ENCODE measurements around the gene TSPEAR. TPM values are rescaled to one million over a fixed set of nuclear protein-coding genes. Genes with fewer than 3 reads are reported as not detected.
A peak's percentile ranks its signal among the peaks of the same experiment; 100 is the strongest.
"Not testable (repeated sequence)": the region's sequence is repeated elsewhere in the genome, so short reads cannot be mapped to it uniquely, and the experiment has no call there.

The TSPEAR gene
- total RNA-seq, 1 donor from 2014 or later, result not detected

- DNase-seq (ENCODE audit: low read depth), result no peak
Observed at GRCh38 chr21:44603911-44604310, 107.5 kb downstream of the TSPEAR start.

- DNase-seq (ENCODE audit: low read depth), result no peak
Observed at GRCh38 chr21:44603109-44603875, 108.1 kb downstream of the TSPEAR start.

- no peak for DNase-seq (ENCODE audit: low read depth)
Observed at GRCh38 chr21:44602463-44602850, 108.9 kb downstream of the TSPEAR start.

GRCh38 chr21:44601596-44602462 is 109.5 kb downstream of the TSPEAR start:
- DNase-seq (ENCODE audit: low read depth), result no peak

- DNase-seq (ENCODE audit: low read depth), result not testable (repeated sequence)
Observed at GRCh38 chr21:44601091-44601490, 110.3 kb downstream of the TSPEAR start.

GRCh38 chr21:44600118-44600978 is 111.0 kb downstream of the TSPEAR start, which contains the start of gene KRTAP10-7:
Gene KRTAP10-7, plus strand, starts transcription at chr21:44600597. Its CDS starts 25 bp downstream, at chr21:44600622.
- not testable (repeated sequence) for DNase-seq (ENCODE audit: low read depth)

GRCh38 chr21:44599264-44600029 is 111.9 kb downstream of the TSPEAR start:
- DNase-seq (ENCODE audit: low read depth), result no peak

- DNase-seq (ENCODE audit: low read depth), result no peak
Observed at GRCh38 chr21:44598061-44598460, 113.3 kb downstream of the TSPEAR start.

- DNase-seq (ENCODE audit: low read depth), result peak; percentile 9
Observed at GRCh38 chr21:44596068-44596725, 115.2 kb downstream of the TSPEAR start.

GRCh38 chr21:44595524-44595923 is 115.8 kb downstream of the TSPEAR start:
- no peak for DNase-seq (ENCODE audit: low read depth)

- no peak for DNase-seq (ENCODE audit: low read depth)
Observed at GRCh38 chr21:44594406-44594916, 116.9 kb downstream of the TSPEAR start.

GRCh38 chr21:44593598-44594405 is 117.6 kb downstream of the TSPEAR start:
- DNase-seq (ENCODE audit: low read depth), result no peak

GRCh38 chr21:44592446-44593311 is 118.7 kb downstream of the TSPEAR start, which contains the start of gene KRTAP10-6:
Gene KRTAP10-6, minus strand, starts transcription at chr21:44592505. Its CDS starts 21 bp downstream, at chr21:44592484.
- no peak for DNase-seq (ENCODE audit: low read depth)

- not testable (repeated sequence) for DNase-seq (ENCODE audit: low read depth)
Observed at GRCh38 chr21:44591801-44592130, 119.6 kb downstream of the TSPEAR start.

GRCh38 chr21:44590897-44591800 is 120.2 kb downstream of the TSPEAR start:
- DNase-seq (ENCODE audit: low read depth), result not testable (repeated sequence)

GRCh38 chr21:44590311-44590721 is 121.1 kb downstream of the TSPEAR start:
- no peak for DNase-seq (ENCODE audit: low read depth)

- no peak for DNase-seq (ENCODE audit: low read depth)
Observed at GRCh38 chr21:44589586-44590305, 121.6 kb downstream of the TSPEAR start.
